ENCODE results near the gene UBE2H. TPM values are rescaled to one million over a fixed set of nuclear protein-coding genes. Genes with fewer than 3 reads are reported as not detected.
A peak's percentile ranks its signal among the peaks of the same experiment; 100 is the strongest.
"Not testable (repeated sequence)": the region's sequence is repeated elsewhere in the genome, so short reads cannot be mapped to it uniquely, and the experiment has no call there.

UBE2H gene
- total RNA-seq, 1 donor from 2014 or later, result 104 TPM

DNA sequence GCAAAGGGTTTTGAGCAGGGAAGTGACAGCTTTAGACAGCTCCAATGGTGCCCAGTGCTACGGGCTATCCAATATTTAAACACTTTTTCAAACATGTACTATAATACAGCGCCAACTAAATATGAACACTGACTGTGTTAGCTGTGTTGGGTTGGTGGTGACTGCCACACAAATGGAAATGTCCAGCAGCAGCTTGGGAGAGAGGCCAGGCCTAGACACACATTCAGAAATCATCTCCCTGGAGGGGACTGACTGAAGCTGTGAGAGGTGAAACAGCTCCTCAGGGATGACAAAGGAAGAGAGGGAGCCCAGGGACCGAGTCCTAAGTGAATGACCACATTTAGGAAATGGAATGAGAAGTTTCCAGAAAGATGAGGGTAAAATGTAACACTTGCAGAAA lies 115.8 kb downstream of the UBE2H start:
- Mint-ChIP-seq H3K27me3 (ENCODE audit: low read depth) (no peaks in the 10 kb centered on the region), H3K36me3 (peaks cover 15% of the 10 kb centered on the region), H3K4me3 (no peak overlapping the region), H3K9me3 (no peaks in the 10 kb centered on the region), H3K4me1 (peaks cover 31% of the 10 kb centered on the region), H3K27ac (peak overlapping the region; percentile 24)
- no peak for DNase-seq (ENCODE audit: low spot score in 2 of 2, unreplicated experiment in 2 of 2)
- TF ChIP-seq, protein P1, sequence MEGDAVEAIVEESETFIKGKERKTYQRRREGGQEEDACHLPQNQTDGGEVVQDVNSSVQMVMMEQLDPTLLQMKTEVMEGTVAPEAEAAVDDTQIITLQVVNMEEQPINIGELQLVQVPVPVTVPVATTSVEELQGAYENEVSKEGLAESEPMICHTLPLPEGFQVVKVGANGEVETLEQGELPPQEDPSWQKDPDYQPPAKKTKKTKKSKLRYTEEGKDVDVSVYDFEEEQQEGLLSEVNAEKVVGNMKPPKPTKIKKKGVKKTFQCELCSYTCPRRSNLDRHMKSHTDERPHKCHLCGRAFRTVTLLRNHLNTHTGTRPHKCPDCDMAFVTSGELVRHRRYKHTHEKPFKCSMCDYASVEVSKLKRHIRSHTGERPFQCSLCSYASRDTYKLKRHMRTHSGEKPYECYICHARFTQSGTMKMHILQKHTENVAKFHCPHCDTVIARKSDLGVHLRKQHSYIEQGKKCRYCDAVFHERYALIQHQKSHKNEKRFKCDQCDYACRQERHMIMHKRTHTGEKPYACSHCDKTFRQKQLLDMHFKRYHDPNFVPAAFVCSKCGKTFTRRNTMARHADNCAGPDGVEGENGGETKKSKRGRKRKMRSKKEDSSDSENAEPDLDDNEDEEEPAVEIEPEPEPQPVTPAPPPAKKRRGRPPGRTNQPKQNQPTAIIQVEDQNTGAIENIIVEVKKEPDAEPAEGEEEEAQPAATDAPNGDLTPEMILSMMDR (IDR thresholded peaks at IDR 0.05; ENCODE audit: unreplicated experiment), result no peak

DNA sequence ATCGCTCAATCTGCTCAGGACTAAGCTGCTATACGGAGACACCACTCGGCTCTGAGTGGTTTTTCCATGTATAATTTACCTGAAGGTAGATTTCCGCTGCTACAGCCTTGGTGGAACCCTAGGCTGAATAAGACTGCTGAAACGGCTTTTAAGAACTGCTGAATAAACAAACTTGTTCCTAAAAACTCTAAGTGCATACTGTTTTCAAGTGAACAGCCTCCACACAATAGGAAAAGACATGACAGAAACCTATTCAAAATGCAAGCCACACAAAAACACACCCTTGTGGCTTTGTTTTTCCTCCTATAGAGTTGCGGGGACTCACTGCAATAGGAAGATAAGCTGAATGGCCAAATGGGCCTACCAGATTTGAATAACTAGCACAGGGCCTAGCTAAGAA lies 117.2 kb downstream of the UBE2H start:
- Mint-ChIP-seq H3K27ac (peak overlapping the region; percentile 84), H3K27me3 (ENCODE audit: low read depth) (no peaks in the 10 kb centered on the region), H3K36me3 (peaks cover 15% of the 10 kb centered on the region), H3K4me1 (peaks cover 45% of the 10 kb centered on the region), H3K9me3 (no peaks in the 10 kb centered on the region), H3K4me3 (no peak overlapping the region)
- TF ChIP-seq, protein P1 (IDR thresholded peaks at IDR 0.05; ENCODE audit: unreplicated experiment), result no peak
- DNase-seq (ENCODE audit: low spot score in 2 of 2, unreplicated experiment in 2 of 2), result no peak

DNA sequence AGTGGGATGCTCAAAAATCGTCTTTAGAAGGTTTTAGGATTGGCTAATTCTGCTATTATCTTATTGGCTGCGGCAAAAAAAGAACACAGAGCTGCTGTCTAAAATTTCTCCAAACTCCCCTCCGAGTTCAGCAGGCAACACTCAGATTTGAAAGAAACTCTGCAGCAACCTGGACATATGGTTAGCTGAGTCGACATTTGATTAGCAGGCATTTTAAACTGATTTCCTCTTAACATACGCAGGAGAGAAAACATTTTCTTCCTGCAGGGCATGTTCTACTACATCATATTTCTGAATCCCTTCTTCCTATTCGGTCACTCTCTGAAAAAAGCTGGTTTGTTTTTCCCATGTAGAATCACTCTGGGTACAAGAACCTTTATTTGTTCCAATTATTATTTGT lies 119.4 kb downstream of the UBE2H start:
- peaks cover 12% of the 10 kb centered on the region for H3K36me3 Mint-ChIP-seq
- peak overlapping the region; percentile 69 for H3K27ac Mint-ChIP-seq
- peaks cover 55% of the 10 kb centered on the region for H3K4me1 Mint-ChIP-seq
- not testable (repeated sequence) for H3K4me3 Mint-ChIP-seq; H3K9me3 Mint-ChIP-seq; DNase-seq (ENCODE audit: low spot score in 2 of 2, unreplicated experiment in 2 of 2); H3K27me3 Mint-ChIP-seq (ENCODE audit: low read depth)

DNA sequence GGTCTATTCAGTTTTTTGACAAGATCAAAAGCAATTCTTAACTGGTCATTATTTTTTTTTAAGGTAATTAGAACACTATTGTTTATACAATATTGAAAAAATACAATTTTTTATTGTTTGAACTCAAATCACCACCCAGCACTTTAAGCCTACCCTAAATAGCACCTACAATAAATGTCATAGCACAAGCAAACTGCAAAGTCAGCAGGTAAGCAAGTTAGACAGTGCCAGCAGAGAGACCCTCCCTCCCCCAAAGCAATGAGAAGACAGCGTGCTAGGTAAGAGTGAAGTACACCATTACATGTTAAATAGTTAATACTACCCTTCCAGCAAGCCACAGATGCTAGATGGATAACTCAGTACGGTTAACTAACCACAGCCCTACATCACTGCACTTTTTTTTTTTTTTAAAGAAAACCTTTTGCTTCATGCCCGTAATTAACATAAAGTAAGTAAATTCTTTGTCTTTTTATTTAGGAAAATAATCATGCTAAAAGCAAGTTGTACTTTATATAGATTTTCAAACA lies 120.0 kb downstream of the UBE2H start:
- TF ChIP-seq, protein P1 (IDR thresholded peaks at IDR 0.05; ENCODE audit: unreplicated experiment), result no peak
- no peaks in the 10 kb centered on the region for H3K27me3 Mint-ChIP-seq (ENCODE audit: low read depth)

DNA sequence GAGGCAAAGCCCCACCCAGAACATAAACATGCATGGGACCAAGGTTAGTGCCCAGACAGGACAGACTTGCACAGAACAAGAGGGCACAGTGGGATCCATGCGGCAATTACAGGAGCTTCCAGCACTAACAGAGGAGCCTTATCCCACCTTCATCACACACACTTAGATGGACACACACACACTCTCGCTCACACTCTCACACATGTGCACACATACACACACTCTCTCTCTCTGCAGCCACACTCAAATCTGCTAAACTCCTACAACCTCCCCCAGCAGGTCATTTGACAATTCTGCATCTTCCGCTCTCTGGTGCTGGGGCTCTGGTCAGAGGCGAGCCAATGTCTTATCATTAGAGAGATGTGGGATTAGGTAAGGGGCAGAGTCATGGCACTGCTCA lies 120.5 kb downstream of the UBE2H start:
- no peak overlapping the region for H3K4me3 Mint-ChIP-seq
- H3K27ac Mint-ChIP-seq, result peak overlapping the region; percentile 99
- no peaks in the 10 kb centered on the region for H3K27me3 Mint-ChIP-seq (ENCODE audit: low read depth)
- no peak for DNase-seq (ENCODE audit: low spot score in 2 of 2, unreplicated experiment in 2 of 2)
- H3K36me3 Mint-ChIP-seq, result peaks cover 12% of the 10 kb centered on the region
- no peaks in the 10 kb centered on the region for H3K9me3 Mint-ChIP-seq
- H3K4me1 Mint-ChIP-seq, result peaks cover 52% of the 10 kb centered on the region
- TF ChIP-seq, protein P1 (IDR thresholded peaks at IDR 0.05; ENCODE audit: unreplicated experiment), result no peak

More for the DNA sequence above, 120.0 kb downstream of the UBE2H start:
- Mint-ChIP-seq H3K36me3 (peaks cover 12% of the 10 kb centered on the region), H3K4me3 (no peak overlapping the region), H3K4me1 (peaks cover 55% of the 10 kb centered on the region), H3K9me3 (no peaks in the 10 kb centered on the region), H3K27ac (peak overlapping the region; percentile 99)
- DNase-seq (ENCODE audit: low spot score in 2 of 2, unreplicated experiment in 2 of 2), result no peak

DNA sequence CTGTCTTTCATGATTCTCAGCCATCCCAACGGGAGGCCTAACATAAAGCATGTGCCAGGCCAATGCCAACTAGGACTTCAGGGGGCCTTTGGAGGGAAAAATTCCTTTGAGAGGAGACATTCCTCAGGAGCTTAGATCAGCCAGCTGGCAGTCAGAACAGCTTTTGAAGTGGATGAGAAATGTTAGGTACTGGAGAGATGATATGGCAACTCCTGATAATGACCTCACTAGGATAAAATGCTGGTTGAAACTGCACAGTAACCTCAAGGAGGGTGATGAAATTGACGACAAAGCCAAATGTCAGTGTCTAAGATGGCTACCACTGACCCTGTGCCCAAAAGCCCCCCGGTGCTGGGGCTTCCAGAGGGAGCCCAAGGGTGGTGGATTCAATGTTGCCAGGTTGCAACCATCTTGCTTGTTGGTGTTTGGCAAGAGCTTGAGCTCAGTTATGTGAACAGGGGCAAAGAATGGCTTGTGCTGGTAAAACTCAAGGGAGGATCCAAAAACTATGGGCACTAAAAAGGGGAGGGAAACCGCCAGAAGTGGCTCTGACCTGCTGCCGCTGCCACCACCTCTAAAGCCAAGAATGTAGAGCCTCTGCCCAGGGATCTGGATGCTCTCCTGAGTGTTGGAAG lies 121.2 kb downstream of the UBE2H start:
- TF ChIP-seq, protein P1 (IDR thresholded peaks at IDR 0.05; ENCODE audit: unreplicated experiment), result no peak
- Mint-ChIP-seq H3K4me1 (peaks cover 49% of the 10 kb centered on the region), H3K9me3 (no peaks in the 10 kb centered on the region), H3K27me3 (ENCODE audit: low read depth) (no peaks in the 10 kb centered on the region), H3K27ac (peak overlapping the region; percentile 99), H3K4me3 (no peak overlapping the region), H3K36me3 (peaks cover 12% of the 10 kb centered on the region)
- DNase-seq (ENCODE audit: low spot score in 2 of 2, unreplicated experiment in 2 of 2), result no peak
